Measurements from ENCODE around the gene UBC.
A peak's percentile ranks its signal among the peaks of the same experiment; 100 is the strongest.
"Not testable (repeated sequence)": the region's sequence is repeated elsewhere in the genome, so short reads cannot be mapped to it uniquely, and the experiment has no call there.

The UBC gene

GRCh38 chr12:124919521-124920352 lies 5.3 kb upstream of the UBC start:
- H3K27ac ChIP-seq (ENCODE audit: insufficient read depth in 1 of 2, low read depth in 1 of 2, low read length in 2 of 2, poor library complexity in 1 of 2, severe bottlenecking in 2 of 2), result peak overlapping the region in 1 of 2 experiments; percentile 100
- H3K4me1 ChIP-seq (ENCODE audit: control extremely low read depth in 1 of 4, control insufficient read depth in 4 of 4, insufficient read depth in 4 of 4, low read length in 3 of 4), result peaks cover 53 to 72% (median 65%) of the 10 kb centered on the region in 4 experiments
- ChIA-PET POLR2A (no interaction called here), CTCF (interaction anchor here (0.9 to 8.6 kb wide), 5 partner anchors 9 to 67 kb away, joined by 3 to 96 read pairs (median 4); no protein-coding TSS in a partner anchor)
- no peaks in the 10 kb centered on the region for H3K9me3 ChIP-seq (ENCODE audit: control extremely low read depth in 1 of 5, control insufficient read depth in 4 of 5, insufficient read depth in 2 of 5, low read depth in 1 of 5, low read length in 4 of 5)
- H3K27me3 ChIP-seq (replicated peaks in 2 of 5; ENCODE audit: control insufficient read depth in 4 of 5, insufficient read depth in 5 of 5, low read length in 4 of 5), result no peaks in the 10 kb centered on the region
- 95% methylated on average over 14 of the region's 17 CpGs for WGBS (ENCODE audit: insufficient coverage)
- no peaks in the 10 kb centered on the region for H3K36me3 ChIP-seq (ENCODE audit: control insufficient read depth in 4 of 4, insufficient read depth in 4 of 4, low read length in 3 of 4)
- DNase-seq, result peak; percentile 40 to 68 (median 63)
- H3K4me3 ChIP-seq (ENCODE audit: control insufficient read depth in 1 of 7, extremely low read depth in 1 of 7, insufficient read depth in 4 of 7, low read depth in 2 of 7, low read length in 6 of 7), result peak overlapping the region in 1 of 7 experiments; percentile 45

GRCh38 chr12:124918622-124918988 lies 4.2 kb upstream of the UBC start:
- peak overlapping the region in 1 of 2 experiments; percentile 100 for H3K27ac ChIP-seq (ENCODE audit: insufficient read depth in 1 of 2, low read depth in 1 of 2, low read length in 2 of 2, poor library complexity in 1 of 2, severe bottlenecking in 2 of 2)
- WGBS (ENCODE audit: insufficient coverage), result 100% methylated on average over 3 of the region's 3 CpGs
- H3K27me3 ChIP-seq (replicated peaks in 2 of 5; ENCODE audit: control insufficient read depth in 4 of 5, insufficient read depth in 5 of 5, low read length in 4 of 5); DNase-seq; H3K36me3 ChIP-seq (ENCODE audit: control insufficient read depth in 4 of 4, insufficient read depth in 4 of 4, low read length in 3 of 4); H3K9me3 ChIP-seq (ENCODE audit: control extremely low read depth in 1 of 5, control insufficient read depth in 4 of 5, insufficient read depth in 2 of 5, low read depth in 1 of 5, low read length in 4 of 5): not testable (repeated sequence)
- POLR2A ChIA-PET, result interaction anchor here (0.7 to 2.1 kb wide), 3 partner anchors 9 to 21 kb away, joined by 3 to 12 read pairs (median 11); no protein-coding TSS in a partner anchor
- peak overlapping the region in 3 of 7 experiments; percentile 22 to 99 (median 97) for H3K4me3 ChIP-seq (ENCODE audit: control insufficient read depth in 1 of 7, extremely low read depth in 1 of 7, insufficient read depth in 4 of 7, low read depth in 2 of 7, low read length in 6 of 7)
- CTCF ChIA-PET, result interaction anchor here (0.7 to 8.6 kb wide), 4 partner anchors 8 to 61 kb away, joined by 4 to 96 read pairs (median 11); no protein-coding TSS in a partner anchor
- H3K4me1 ChIP-seq (ENCODE audit: control extremely low read depth in 1 of 4, control insufficient read depth in 4 of 4, insufficient read depth in 4 of 4, low read length in 3 of 4), result peaks cover 53 to 72% (median 66%) of the 10 kb centered on the region in 4 experiments

DNA sequence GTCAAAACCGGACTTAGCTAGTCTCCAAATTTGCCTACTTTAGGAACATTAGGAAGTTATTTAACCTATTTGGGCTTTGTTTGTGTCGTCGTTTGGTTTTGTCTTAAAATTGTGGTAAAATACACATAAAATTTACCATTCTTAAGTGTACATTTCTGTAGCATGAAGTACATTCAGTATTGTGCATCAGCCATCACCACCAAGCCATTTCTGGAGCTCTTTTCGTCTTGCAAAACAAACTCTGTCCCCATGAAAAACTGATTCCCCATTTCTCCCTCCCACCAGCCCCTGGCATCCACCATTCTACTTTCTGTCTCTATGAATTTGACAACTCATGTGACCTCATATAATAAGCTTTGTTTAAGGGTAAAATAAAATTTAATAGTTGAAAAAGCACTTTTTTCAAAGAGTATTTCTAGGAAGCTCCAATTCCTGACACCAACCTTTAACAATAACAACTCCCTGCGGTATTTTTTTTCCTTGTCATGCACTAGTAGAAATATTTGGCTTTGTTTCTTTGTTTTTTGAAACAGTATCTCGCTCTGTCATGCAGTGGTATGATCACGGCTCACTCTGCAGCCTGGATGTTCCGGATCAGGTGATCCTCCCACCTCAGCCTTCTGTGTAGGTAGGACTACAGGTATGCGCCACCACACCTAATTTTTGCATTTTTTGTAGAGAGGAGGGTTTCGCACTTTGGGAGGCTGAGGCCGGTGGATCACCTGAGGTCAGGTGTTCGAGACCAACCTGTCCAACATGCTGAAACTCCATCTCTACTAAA lies 3.6 kb upstream of the UBC start:
- Histone ChIP-seq H3K4me1 (ENCODE audit: control extremely low read depth in 1 of 4, control insufficient read depth in 4 of 4, insufficient read depth in 4 of 4, low read length in 3 of 4) (peaks cover 56 to 77% (median 70%) of the 10 kb centered on the region in 4 experiments), H3K4me3 (ENCODE audit: control insufficient read depth in 1 of 7, extremely low read depth in 1 of 7, insufficient read depth in 4 of 7, low read depth in 2 of 7, low read length in 6 of 7) (peak overlapping the region in 6 of 7 experiments; percentile 48 to 99 (median 69)), H3K36me3 (ENCODE audit: control insufficient read depth in 4 of 4, insufficient read depth in 4 of 4, low read length in 3 of 4) (peaks cover 0 to 6% (median 4%) of the 10 kb centered on the region in 4 experiments), H3K27me3 (replicated peaks in 2 of 5; ENCODE audit: control insufficient read depth in 4 of 5, insufficient read depth in 5 of 5, low read length in 4 of 5) (no peaks in the 10 kb centered on the region), H3K27ac (ENCODE audit: insufficient read depth in 1 of 2, low read depth in 1 of 2, low read length in 2 of 2, poor library complexity in 1 of 2, severe bottlenecking in 2 of 2) (peak overlapping the region; percentile 83 to 100), H3K9me3 (ENCODE audit: control extremely low read depth in 1 of 5, control insufficient read depth in 4 of 5, insufficient read depth in 2 of 5, low read depth in 1 of 5, low read length in 4 of 5) (no peaks in the 10 kb centered on the region)
- ChIA-PET POLR2A (interaction anchor here (0.7 to 2.1 kb wide), 3 partner anchors 10 to 22 kb away, joined by 3 to 12 read pairs (median 11); no protein-coding TSS in a partner anchor), CTCF (interaction anchor here (0.7 to 8.6 kb wide), 6 partner anchors 9 to 60 kb away, joined by 3 to 96 read pairs (median 5); no protein-coding TSS in a partner anchor)
- peak in 1 of 3 donors; percentile 28 for DNase-seq
- WGBS (ENCODE audit: insufficient coverage), result 50% methylated on average over 2 of the region's 12 CpGs

- WGBS (ENCODE audit: insufficient coverage), result 0% methylated on average over 8 of the region's 19 CpGs
- peak overlapping the region; percentile 15 to 99 (median 62) for H3K4me3 ChIP-seq (ENCODE audit: control insufficient read depth in 1 of 7, extremely low read depth in 1 of 7, insufficient read depth in 4 of 7, low read depth in 2 of 7, low read length in 6 of 7)
Measured at GRCh38 chr12:124917135-124917840, 2.8 kb upstream of the UBC start.

GRCh38 chr12:124916374-124917134 lies 2.1 kb upstream of the UBC start:
- Histone ChIP-seq H3K36me3 (ENCODE audit: control insufficient read depth in 4 of 4, insufficient read depth in 4 of 4, low read length in 3 of 4) (peaks cover 0 to 14% (median 8%) of the 10 kb centered on the region in 4 experiments), H3K4me1 (ENCODE audit: control extremely low read depth in 1 of 4, control insufficient read depth in 4 of 4, insufficient read depth in 4 of 4, low read length in 3 of 4) (peaks cover 51 to 76% (median 67%) of the 10 kb centered on the region in 4 experiments), H3K27me3 (replicated peaks in 2 of 5; ENCODE audit: control insufficient read depth in 4 of 5, insufficient read depth in 5 of 5, low read length in 4 of 5) (no peaks in the 10 kb centered on the region), H3K4me3 (ENCODE audit: control insufficient read depth in 1 of 7, extremely low read depth in 1 of 7, insufficient read depth in 4 of 7, low read depth in 2 of 7, low read length in 6 of 7) (peak overlapping the region in 6 of 7 experiments; percentile 30 to 99 (median 66)), H3K9me3 (ENCODE audit: control extremely low read depth in 1 of 5, control insufficient read depth in 4 of 5, insufficient read depth in 2 of 5, low read depth in 1 of 5, low read length in 4 of 5) (no peaks in the 10 kb centered on the region), H3K27ac (ENCODE audit: insufficient read depth in 1 of 2, low read depth in 1 of 2, low read length in 2 of 2, poor library complexity in 1 of 2, severe bottlenecking in 2 of 2) (peak overlapping the region; percentile 83 to 100)
- POLR2A ChIA-PET, result interaction anchor here (0.9 to 2.1 kb wide), 2 partner anchors 11 to 23 kb away, joined by 3 to 12 read pairs; no protein-coding TSS in a partner anchor
- 61% methylated on average over 4 of the region's 5 CpGs for WGBS (ENCODE audit: insufficient coverage)
- peak; percentile 67 to 86 (median 84) for DNase-seq
- CTCF ChIA-PET, result interaction anchor here (1.6 to 8.6 kb wide), 5 partner anchors 10 to 23 kb away, joined by 3 to 96 read pairs (median 10); no protein-coding TSS in a partner anchor

More at GRCh38 chr12:124917135-124917840, 2.8 kb upstream of the UBC start:
- DNase-seq, result peak; percentile 99
- Histone ChIP-seq H3K4me1 (ENCODE audit: control extremely low read depth in 1 of 4, control insufficient read depth in 4 of 4, insufficient read depth in 4 of 4, low read length in 3 of 4) (peaks cover 56 to 80% (median 71%) of the 10 kb centered on the region in 4 experiments), H3K9me3 (ENCODE audit: control extremely low read depth in 1 of 5, control insufficient read depth in 4 of 5, insufficient read depth in 2 of 5, low read depth in 1 of 5, low read length in 4 of 5) (no peaks in the 10 kb centered on the region), H3K36me3 (ENCODE audit: control insufficient read depth in 4 of 4, insufficient read depth in 4 of 4, low read length in 3 of 4) (peaks cover 0 to 12% (median 7%) of the 10 kb centered on the region in 4 experiments), H3K27me3 (replicated peaks in 2 of 5; ENCODE audit: control insufficient read depth in 4 of 5, insufficient read depth in 5 of 5, low read length in 4 of 5) (no peaks in the 10 kb centered on the region), H3K27ac (ENCODE audit: insufficient read depth in 1 of 2, low read depth in 1 of 2, low read length in 2 of 2, poor library complexity in 1 of 2, severe bottlenecking in 2 of 2) (peak overlapping the region; percentile 83 to 100)
- POLR2A ChIA-PET, result interaction anchor here (2.1 kb wide), 2 partner anchors 11 to 23 kb away, joined by 11 to 12 read pairs; no protein-coding TSS in a partner anchor
- CTCF ChIA-PET, result interaction anchor here (1.2 to 8.6 kb wide), 6 partner anchors 9 to 23 kb away, joined by 3 to 96 read pairs (median 4); no protein-coding TSS in a partner anchor

All from common myeloid progenitor, CD34-positive (primary cell).